Activated CD4-positive, alpha-beta T cell treated with anti-CD3 and anti-CD28 coated beads, Interleukin-10, Interleukin-2, amounts not matched to agents 100 ng/mL and 50 ng/mL, durations not matched to agents 16 hours and 8 hours (primary cell): ENCODE data around the gene USP46.
A peak's percentile ranks its signal among the peaks of the same experiment; 100 is the strongest.

Source experiments
- DNase-seq: peaks from one replicate; pipeline ENCODE4 v3.0.0-alpha.2; 2020

USP46 gene

GRCh38 chr4:52659001-52659721, at the start of gene USP46:
Gene USP46, minus strand, starts transcription at chr4:52659301. Its CDS starts 151 bp downstream, at chr4:52659150.
- peak; percentile 72 for DNase-seq

- no peak for DNase-seq
Measured at GRCh38 chr4:52704661-52705060, 45.6 kb upstream of the USP46 start.

GRCh38 chr4:52704133-52704532, 45.0 kb upstream of the USP46 start:
- no peak for DNase-seq

GRCh38 chr4:52701207-52701606, 42.1 kb upstream of the USP46 start:
- DNase-seq, result no peak

GRCh38 chr4:52694936-52695335, 35.8 kb upstream of the USP46 start:
- DNase-seq, result no peak

GRCh38 chr4:52693492-52693891, 34.4 kb upstream of the USP46 start:
- DNase-seq, result no peak

- no peak for DNase-seq
Measured at GRCh38 chr4:52689096-52689495, 30.0 kb upstream of the USP46 start.

- DNase-seq, result no peak
Measured at GRCh38 chr4:52687696-52688095, 28.6 kb upstream of the USP46 start.

- DNase-seq, result no peak
Measured at GRCh38 chr4:52685316-52685715, 26.2 kb upstream of the USP46 start.

GRCh38 chr4:52684896-52685295, 25.8 kb upstream of the USP46 start:
- no peak for DNase-seq

- no peak for DNase-seq
Measured at GRCh38 chr4:52680381-52680780, 21.3 kb upstream of the USP46 start.

- no peak for DNase-seq
Measured at GRCh38 chr4:52676536-52676935, 17.4 kb upstream of the USP46 start.

- DNase-seq, result no peak
Measured at GRCh38 chr4:52675111-52675510, 16.0 kb upstream of the USP46 start.

- no peak for DNase-seq
Measured at GRCh38 chr4:52670739-52671138, 11.6 kb upstream of the USP46 start.

- no peak for DNase-seq
Measured at GRCh38 chr4:52670121-52670520, 11.0 kb upstream of the USP46 start.

- DNase-seq, result peak; percentile 15
Measured at GRCh38 chr4:52665592-52665991, 6.5 kb upstream of the USP46 start.

GRCh38 chr4:52664479-52664878, 5.4 kb upstream of the USP46 start:
- DNase-seq, result no peak

GRCh38 chr4:52661966-52662690, 3.0 kb upstream of the USP46 start:
- DNase-seq, result no peak

- no peak for DNase-seq
Measured at GRCh38 chr4:52660643-52661042, 1.5 kb upstream of the USP46 start.

GRCh38 chr4:52659722-52660261, 691 bp upstream of the USP46 start:
- peak; percentile 22 for DNase-seq

GRCh38 chr4:52658641-52659000, 480 bp downstream of the USP46 start:
- DNase-seq, result no peak

GRCh38 chr4:52657618-52658501, 1.2 kb downstream of the USP46 start:
- DNase-seq, result no peak

GRCh38 chr4:52657292-52657617, 1.8 kb downstream of the USP46 start:
- no peak for DNase-seq
